NCI-H1930 (cell line): ENCODE data around the gene HS6ST2.

Experiments used
- DNase-seq, 2 experiments: peaks; one replicate each; lab custom pipeline; 2025; lab: John Stamatoyannopoulos, UW

Gene HS6ST2

DNA sequence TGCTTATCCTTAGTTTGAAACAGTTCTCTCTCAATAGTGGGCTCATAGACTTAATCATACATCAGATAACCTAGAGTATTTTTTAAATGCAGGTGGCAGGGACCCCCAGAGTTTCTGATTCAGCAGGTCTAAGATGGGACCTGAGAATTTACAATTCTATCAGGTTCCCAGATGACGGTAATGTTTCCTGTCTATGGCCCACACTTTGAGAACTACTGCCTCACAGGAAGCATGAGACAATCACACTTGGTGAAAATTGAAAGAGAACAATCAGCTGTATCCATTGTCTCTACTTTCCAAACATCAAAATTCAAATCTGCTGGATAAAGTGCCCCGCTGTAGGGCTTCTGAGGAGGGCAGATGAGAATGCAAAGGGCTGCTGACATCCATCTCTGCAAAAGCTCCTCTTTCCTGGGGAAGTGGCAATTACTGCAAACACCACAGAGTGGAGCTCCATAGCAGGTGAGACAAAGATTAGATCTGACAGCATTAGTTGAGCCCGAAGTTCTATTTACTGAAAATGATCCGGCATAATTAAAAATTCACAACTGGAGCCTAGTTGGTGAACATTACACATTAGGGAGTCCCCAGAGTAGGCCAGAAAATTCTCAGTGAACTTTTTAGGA, 281.8 kb downstream of the HS6ST2 start:
- no peak for DNase-seq

DNA sequence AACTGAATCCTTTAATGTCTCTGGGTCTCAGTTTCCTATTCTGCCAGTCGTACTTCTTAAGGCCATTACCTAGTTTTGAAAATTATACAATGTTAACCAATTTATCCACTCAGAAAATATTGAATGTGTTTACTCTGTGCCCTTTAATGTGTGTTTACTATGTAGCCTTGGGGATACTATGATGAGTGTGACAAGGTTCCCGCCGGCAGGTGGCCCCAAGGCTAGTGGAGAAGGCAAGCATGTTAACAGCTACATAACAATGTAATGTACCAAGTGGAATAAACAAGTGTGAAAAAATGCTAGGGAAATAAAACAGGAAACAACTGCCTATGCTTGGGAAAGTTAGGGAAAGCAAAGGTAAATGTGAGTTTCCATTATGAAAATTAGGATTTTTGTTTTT, 282.3 kb downstream of the HS6ST2 start:
- no peak for DNase-seq

DNA sequence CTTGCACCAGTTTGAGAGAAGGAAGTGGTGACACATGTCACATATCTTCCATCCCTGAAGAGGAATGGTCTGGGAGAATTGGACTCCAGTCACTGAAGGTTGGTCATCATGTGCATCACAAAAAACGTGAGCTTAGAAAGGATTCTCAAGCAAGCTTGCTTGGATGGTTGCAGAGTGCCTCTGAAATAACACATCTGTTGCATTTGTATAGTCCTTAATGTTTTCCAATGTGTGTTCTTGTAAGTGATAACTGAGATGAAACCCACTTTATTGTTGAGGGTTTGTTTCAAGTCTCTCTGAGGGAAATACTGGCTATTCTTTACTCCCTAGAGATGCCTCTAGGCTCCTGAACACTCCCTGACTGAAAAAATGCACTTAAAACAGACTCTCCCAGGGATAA, 285.1 kb downstream of the HS6ST2 start:
- no peak for DNase-seq

DNA sequence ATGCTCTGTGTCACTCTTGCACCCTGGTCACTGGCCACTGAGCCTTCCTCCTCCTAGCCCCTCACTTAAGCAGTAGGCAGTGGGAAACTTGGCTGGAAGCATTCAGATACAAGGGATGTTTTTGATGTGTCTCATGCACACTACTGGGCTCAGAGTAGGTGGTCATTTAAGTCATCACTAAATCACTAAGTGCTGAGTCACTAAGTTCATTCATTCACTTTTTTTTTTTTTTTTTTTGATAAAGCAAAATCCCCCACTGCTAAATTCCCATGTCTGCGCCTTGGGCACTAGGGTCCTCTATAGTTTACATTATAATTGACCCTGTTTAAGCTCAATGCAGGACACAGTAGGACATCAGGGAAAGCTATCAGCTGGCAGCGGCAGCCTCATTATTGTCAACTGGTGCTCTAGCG, 287.2 kb downstream of the HS6ST2 start:
- DNase-seq = no peak

DNA sequence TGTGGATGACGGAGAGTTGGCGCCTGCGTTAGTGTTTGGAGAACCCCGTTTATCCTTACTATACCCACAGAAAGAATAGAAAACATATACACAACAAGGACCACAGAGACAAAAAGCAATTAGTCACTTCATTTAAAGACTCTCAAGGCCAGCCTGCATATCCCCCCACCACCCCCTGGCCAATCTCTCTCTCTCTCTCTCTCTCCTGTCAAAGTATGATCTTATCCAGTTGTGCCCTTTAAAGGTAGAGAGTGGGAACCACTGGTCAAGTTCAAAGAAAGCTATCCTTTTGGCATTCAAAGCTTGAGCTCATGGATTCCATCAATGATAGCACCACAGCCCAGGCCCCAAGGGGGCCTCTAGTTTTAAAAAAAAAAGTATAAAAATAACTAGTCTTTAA, 289.3 kb downstream of the HS6ST2 start:
- no peak for DNase-seq

DNA sequence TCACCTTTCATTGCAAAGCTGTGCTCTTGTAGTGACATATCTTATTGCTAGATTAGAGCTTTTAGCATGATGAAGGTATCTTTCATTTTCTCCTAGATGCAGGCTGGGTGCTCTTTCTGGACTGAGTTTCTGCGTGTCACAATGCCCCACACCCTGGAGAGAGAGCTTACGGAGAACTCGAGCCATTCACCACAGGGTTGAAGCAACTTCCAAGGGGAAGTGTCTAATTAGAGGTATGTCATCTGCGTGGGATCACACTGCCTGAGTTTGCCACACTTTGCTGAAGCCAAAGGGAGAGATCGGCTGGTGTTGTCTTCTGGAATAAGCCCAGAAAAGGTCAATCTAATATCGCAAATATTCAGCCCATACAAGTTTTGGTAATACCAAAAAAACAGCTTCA, 290.3 kb downstream of the HS6ST2 start:
- no peak for DNase-seq

DNA sequence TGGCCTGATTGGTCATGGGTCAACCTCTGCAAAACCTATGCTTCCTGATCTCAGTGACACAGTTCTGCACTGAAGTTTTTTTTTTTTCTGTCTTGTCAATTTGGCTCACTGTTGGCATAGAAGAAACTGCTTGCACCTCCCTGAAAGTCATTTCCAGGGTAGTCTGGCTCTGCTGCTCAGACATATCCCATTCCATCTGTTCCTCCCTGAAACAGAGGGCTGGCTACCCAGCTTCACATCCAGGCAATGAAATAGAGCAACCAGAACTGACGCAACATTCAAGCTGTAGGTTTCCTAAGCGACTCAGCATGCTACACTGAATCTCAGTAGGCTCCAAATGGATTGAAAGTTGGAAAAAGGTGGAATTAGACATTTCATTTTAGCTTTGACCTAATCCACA, 292.8 kb downstream of the HS6ST2 start:
- DNase-seq = no peak

DNA sequence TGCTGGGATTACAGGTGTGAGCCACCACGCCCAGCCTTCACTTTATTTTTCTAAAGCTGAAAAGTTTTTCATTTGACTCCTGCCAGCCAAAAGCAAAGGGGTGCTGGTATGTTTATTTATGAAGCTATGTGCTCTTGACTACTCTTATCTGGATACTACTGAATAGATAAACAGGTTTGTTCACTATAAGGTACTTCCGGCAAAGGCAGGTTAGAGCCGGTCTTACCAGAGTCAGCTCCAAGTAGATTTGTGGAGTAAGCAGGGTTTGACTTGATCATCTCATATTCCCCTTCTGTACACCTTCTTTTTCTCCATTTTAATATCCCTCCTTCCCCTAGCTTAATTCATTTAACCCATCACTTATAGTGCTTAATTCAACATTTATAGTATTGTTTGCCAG, 294.2 kb downstream of the HS6ST2 start:
- no peak for DNase-seq

DNA sequence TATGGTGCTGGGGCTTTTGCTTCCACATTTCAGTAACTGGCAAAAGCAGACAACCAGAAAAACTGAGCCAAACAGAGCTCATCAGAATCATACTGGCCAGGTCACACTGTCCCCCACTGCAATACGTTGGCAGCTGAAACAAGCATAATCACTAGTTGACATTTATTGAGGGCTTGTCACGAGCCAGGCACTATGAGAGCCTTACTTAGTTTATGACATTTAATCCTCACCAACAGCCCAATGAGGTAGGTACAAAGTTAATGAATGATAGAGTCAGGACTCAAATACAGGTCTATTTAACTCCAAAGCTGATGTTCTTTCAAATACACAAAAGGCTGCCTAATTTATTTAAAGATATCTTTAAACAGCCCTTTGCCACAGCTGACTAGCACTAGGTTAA, 295.6 kb downstream of the HS6ST2 start:
- DNase-seq = no peak

DNA sequence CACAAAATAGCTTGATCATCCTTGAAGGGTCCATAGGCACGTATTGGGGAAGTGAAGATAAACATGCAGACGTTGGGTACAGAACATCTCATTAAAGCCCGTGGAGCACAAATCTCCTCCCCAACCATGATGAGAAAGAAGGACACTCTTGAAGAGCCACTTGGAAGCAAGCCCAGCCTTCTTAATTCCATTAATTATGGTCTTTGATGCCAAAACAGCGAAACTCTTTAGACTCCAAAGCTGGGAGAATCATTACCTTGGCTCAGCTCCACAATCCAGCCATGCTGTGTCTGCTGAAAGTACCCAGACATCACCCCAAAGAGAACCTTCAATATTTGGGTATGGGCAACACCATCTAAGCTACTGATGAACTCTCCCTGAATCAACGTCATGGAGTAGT, 300.6 kb downstream of the HS6ST2 start:
- no peak for DNase-seq

DNA sequence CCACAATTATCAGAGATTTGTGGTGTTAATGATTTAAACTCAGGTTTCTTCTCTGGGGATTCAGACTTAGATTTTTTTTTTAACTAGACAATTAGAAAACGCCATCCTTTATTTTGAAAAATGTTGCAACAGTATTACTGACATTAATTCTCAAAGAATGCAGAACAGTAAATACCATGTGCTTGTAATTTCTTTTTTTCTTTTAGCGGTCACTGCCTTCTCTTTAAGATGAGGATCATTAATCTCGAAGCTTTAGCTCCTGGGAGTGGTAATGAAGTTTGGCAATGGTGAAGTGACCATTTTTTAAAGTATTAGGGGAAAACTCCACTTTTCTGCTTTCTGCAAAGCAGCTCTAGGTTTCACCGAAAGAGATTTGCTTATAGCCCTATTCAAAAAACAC, 305.6 kb downstream of the HS6ST2 start:
- no peak for DNase-seq

DNA sequence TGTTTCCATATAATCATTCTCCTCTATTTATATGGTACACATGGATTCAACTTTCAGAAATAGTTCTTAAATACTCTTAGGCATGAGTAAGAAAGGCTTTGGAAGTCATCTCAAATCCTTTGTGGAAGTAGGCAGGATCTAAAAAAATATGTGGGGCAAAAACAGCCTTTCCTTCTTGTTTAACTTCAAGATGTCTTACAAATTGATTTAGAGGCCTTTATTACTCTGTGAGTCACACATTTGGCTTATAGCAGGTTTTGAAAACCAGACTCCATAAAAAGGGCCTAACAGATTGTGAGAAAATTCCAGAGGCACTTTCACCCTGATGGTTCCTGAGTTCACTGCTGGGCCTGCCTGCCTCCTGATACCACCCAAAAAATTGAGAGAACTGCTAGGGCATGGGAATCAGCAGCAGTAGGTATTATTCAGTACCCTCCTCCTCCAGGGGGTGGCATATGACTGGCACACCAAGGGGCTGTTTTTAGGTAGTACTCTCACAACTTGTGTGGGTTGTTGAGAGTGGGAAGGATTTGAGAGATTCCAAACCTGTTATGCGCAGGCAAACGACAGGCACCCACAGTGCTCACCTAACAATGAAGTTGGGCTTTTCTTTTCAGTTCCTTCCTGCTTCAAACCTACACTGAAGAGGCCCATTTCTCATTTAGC, 306.9 kb downstream of the HS6ST2 start:
- DNase-seq = no peak

DNA sequence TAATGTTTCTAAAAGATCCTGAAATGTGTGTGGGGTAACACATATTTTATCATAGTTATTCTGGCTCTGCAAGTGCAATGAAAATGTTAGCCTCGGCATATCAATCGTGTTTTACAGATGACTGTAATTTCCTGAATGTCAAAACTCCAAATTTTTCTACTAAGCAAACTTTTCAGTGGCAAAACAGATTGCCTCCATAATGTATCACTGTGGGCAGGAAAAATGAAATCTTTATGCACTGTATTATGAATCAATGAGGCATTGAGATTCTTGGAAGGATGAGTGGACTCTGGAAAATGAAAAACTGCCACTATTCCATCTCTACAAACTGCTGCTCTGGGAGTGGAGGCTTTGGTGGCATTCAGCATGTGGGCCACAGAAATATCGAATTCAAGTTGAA, 309.5 kb downstream of the HS6ST2 start:
- no peak for DNase-seq

DNA sequence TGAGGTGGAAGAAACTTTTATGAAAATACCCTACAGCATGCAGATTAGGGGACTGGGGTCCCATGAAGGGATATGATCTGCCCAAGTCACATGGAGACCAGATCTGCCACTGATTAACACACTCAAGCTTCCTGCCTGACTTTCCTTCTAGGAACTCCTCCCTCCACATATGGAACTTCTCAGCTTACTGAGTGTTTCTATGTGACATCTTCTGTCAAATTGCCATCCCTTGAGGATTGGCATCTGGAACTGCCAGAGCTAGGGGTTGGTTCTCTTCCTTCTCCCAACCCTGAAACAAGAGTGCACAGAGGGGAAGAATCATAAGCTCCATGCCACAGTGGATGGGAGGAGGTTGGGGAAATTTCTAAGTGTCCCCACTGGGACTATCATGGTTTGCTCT, 319.0 kb downstream of the HS6ST2 start:
- DNase-seq = no peak

DNA sequence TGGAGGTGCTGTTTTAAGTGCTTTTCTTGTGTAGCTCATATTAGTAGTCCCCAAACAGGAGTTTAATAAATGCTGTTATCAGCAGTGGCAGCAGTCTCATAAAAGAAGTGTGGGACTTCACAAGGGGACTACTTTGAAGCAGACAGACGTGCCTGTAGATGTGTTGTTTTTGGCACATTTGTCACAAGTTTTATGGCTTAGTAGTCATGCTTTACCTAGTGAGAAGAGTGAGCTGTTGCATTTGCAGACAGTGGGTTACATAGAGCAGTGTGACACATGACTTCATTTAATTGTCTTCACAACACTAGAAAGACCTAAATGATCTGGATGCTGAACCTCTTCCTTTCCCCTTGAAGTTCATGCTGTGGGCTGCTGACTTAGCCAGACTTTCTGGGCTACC, 320.1 kb downstream of the HS6ST2 start:
- DNase-seq = no peak

DNA sequence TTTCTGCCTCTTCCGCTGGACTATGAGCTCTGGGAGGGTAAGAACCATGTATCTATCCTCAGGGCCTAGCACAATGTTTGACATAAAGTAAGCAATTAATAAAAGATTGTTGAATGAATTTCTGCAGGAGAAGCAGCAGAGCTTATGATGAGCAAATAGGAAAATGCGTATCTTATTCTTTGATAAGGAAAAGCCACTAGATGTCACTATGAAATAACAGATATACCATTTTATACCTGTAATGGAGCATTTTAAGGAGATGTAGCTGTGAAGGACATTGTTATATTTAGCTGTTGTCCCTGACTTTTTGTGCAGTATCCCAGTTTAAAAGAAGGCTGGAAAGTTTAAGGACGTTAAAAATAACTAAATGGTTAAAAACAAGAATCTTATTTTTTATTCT, 322.3 kb downstream of the HS6ST2 start:
- no peak for DNase-seq

DNA sequence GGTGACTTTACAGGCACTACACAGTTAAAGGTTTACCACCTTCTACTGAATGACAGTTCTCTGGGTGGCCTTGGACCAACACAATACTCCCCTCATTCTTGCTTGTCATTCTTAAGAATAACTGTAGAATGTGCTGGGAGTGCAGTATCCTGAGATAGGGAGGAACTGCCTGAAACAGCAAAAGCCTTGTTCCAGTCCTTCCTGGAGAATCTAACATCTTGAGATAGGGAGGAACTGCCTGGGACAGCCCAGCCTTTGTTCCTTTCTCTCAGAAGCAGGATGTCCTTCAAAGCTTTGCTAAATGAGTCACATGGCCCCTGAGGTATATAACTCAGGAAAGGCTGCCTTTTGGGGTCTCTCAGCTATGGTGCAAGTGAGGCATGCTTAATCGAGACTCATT, 323.9 kb downstream of the HS6ST2 start:
- DNase-seq = no peak

DNA sequence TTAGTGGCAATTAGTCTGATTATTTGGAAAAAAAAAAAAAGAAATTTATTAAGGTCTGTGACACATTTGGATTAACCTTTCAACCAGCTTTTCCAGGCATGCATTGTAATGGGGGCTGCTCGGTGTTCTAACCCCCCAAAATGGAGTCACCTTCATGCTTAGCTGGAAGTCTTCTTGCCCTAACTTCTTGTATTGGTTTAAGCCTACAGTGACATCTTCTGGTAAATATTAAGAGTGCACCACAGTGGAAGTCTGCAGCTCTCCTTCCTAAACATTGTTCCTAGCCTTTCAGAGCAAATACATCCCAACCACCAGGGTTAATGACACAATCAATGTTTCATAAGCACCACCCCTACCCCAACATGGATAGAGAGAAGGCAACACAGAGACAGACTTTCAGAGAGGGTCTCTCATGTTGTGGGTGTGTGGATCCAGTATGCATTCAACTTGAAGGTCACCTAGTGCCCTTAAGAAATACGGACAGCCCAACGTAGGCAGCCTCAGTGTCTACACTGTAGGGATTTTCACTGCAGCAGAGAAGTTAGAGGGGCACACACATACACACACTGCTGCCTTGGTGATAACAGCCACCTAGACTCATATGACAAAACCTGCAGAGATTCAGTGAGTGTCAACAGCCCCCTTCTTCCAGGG, 326.7 kb downstream of the HS6ST2 start:
- DNase-seq = peak in 1 of 2 experiments; percentile 5

DNA sequence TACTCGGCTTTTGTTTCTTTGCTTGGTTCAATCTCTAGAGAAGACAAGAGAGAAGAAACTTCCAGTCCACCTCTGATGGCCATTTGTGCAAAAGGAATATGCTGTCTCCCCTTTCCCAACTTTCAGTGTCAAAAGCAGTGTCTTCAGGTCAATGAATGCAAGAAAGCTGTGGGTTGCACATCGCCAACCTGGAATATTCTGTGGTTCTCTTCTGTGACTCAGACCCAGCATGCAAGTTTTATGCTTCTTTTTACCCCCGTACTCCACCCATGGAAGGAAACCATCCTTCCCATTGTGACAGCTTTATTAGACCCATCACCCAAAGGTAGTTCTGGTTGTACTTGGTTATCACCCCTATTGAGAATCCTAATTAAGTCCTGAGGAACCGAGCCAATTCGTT, 334.0 kb downstream of the HS6ST2 start:
- no peak for DNase-seq

DNA sequence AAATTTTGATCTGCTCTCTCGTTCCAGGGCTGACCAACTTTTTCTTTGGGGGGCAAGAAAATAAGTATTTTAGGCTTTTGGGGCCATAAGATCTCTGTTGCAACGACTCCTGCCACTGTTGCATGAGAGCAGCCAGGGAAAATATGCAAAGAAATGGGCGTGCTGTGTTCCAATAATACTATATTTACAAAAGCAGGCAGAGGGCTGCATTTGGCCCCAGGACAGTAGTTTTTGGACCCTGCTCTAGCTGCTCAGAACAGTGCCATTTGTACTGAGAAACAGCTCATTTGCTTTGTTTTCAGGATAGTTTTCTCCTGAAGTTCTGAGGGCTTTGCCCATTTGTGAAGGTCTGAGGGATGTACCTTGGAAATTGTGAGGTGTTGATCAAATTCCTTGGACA, 334.5 kb downstream of the HS6ST2 start:
- DNase-seq = no peak

DNA sequence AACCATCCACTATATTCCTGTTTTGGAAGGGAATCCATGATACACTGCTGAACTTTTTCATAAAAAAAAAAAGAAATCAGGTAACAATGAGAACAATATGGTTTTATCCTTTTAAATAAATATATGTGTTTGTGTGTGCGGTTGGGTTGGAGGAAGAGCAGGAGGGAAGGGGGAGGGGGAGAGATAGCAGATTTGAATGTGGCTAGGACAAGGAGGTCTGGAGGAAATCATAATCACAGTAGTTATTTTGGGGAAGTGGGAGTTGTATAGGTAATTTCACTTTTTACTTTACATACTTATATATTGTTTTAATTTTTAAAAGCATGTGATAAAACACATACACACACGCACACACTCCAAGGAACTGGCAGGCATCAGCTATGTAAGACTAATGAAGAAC, 335.1 kb downstream of the HS6ST2 start:
- no peak for DNase-seq

DNA sequence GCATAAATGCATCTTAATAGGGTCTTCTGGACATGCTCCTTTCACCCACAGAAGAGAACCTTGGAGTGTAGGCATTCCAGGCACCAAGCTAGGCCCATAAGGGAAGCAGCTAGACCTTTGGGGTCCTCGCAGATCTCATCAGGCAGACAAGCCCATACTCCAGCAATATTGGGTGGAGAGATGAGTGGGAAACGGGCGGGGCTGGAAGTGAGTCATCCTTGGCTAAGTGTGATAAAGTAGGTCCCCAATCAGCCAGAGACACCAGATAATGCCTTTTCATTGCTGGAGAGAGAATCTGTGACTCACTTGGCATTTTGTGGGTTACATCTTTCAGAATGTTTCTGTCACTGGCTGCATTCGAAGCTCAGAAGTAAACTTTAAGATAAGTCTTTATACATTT, 336.3 kb downstream of the HS6ST2 start:
- DNase-seq = no peak

DNA sequence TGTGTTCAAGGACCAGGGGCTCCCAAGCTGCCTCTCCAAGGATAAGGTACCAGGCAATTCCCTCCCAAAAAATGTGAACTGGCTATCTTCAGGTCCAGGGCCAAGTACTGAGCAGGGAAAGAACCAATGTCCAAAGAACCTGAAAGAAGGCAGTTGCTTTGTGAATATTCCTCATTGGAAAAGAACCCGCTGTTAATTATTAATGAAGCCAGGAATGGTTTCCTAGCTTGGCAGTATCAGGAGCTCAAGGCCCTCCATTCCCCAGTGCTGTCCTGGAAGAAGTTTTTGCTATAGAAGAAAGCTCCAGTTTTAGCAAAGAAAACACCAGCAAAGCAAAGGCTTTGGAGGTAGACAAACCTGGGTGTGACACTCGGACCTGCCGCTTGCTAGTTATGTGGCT, 339.6 kb downstream of the HS6ST2 start:
- no peak for DNase-seq
